ENCODE measurements around the gene PTPRU.
"Not testable (repeated sequence)": the region's sequence is repeated elsewhere in the genome, so short reads cannot be mapped to it uniquely, and the experiment has no call there.

PTPRU gene

GRCh38 chr1:29218223-29218622 is 18.1 kb upstream of the PTPRU start:
- TF ChIP-seq, protein P1, sequence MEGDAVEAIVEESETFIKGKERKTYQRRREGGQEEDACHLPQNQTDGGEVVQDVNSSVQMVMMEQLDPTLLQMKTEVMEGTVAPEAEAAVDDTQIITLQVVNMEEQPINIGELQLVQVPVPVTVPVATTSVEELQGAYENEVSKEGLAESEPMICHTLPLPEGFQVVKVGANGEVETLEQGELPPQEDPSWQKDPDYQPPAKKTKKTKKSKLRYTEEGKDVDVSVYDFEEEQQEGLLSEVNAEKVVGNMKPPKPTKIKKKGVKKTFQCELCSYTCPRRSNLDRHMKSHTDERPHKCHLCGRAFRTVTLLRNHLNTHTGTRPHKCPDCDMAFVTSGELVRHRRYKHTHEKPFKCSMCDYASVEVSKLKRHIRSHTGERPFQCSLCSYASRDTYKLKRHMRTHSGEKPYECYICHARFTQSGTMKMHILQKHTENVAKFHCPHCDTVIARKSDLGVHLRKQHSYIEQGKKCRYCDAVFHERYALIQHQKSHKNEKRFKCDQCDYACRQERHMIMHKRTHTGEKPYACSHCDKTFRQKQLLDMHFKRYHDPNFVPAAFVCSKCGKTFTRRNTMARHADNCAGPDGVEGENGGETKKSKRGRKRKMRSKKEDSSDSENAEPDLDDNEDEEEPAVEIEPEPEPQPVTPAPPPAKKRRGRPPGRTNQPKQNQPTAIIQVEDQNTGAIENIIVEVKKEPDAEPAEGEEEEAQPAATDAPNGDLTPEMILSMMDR (IDR thresholded peaks at IDR 0.05; ENCODE audit: low read depth, low read length, missing control alignments): no peak
- no peak for DNase-seq (ENCODE audit: low read depth)

DNA sequence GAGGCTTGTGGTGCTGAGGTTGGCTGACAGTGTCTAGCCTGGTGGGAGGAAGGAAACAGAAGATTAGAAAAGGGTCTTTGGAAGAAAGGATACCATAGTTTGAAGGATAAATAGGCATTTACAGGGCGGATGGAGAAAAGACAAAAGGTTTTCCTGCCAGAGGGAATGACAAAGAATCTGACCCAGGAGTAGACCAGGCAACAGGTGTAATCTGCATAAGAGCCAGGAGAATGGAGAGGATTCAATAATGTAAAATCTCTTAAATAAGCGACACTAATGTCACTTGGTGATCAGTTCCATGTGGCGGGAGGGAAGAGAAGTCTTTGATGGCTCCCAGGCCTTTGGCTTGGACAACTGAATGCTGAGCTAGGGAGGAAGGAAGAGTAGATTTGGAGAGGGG is 15.0 kb upstream of the PTPRU start:
- TF ChIP-seq, protein P1 (IDR thresholded peaks at IDR 0.05; ENCODE audit: low read depth, low read length, missing control alignments): no peak
- H3K4me3 ChIP-seq (ENCODE audit: low read depth, low read length): no peak overlapping the region
- DNase-seq (ENCODE audit: low read depth): no peak

More at GRCh38 chr1:29218223-29218622, 18.1 kb upstream of the PTPRU start:
- H3K4me3 ChIP-seq (ENCODE audit: low read depth, low read length): no peak overlapping the region

GRCh38 chr1:29222260-29222659 is 14.1 kb upstream of the PTPRU start:
- H3K4me3 ChIP-seq (ENCODE audit: low read depth, low read length); DNase-seq (ENCODE audit: low read depth): not testable (repeated sequence)

GRCh38 chr1:29222686-29223085 is 13.6 kb upstream of the PTPRU start:
- TF ChIP-seq, protein P1 (IDR thresholded peaks at IDR 0.05; ENCODE audit: low read depth, low read length, missing control alignments): no peak
- no peak for DNase-seq (ENCODE audit: low read depth)
- no peak overlapping the region for H3K4me3 ChIP-seq (ENCODE audit: low read depth, low read length)

DNA sequence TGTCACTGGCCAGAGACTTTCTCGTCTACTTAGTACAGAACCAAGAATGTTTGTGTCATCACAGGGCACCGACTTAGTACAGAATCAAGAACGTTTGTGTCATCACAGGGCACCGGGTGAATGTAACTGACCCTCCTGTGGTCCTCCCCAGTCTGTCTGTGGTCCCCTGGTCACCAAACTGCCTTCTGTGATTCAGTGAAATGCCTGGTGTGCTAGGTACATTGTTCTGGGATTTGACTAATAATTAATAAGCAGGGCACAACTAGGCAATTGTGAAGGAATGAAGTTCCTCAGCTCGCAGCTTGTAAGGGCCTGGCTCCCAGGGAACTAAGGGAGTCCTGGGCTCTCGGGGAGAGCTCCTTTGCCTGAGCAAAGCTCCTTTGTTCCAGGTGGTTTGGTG is 12.8 kb upstream of the PTPRU start:
- H3K4me3 ChIP-seq (ENCODE audit: low read depth, low read length): no peak overlapping the region
- DNase-seq (ENCODE audit: low read depth): no peak
- TF ChIP-seq, protein P1 (IDR thresholded peaks at IDR 0.05; ENCODE audit: low read depth, low read length, missing control alignments): no peak

- no peak for DNase-seq (ENCODE audit: low read depth)
- no peak overlapping the region for H3K4me3 ChIP-seq (ENCODE audit: low read depth, low read length)
- TF ChIP-seq, protein P1 (IDR thresholded peaks at IDR 0.05; ENCODE audit: low read depth, low read length, missing control alignments): no peak
Observed at GRCh38 chr1:29224356-29224837, 11.9 kb upstream of the PTPRU start.

GRCh38 chr1:29225361-29225760 is 11.0 kb upstream of the PTPRU start:
- no peak for DNase-seq (ENCODE audit: low read depth)
- no peak overlapping the region for H3K4me3 ChIP-seq (ENCODE audit: low read depth, low read length)
- TF ChIP-seq, protein P1 (IDR thresholded peaks at IDR 0.05; ENCODE audit: low read depth, low read length, missing control alignments): no peak
